GM10266 (cell line): ENCODE data around the gene SOX21.
A peak's percentile ranks its signal among the peaks of the same experiment; 100 is the strongest.

Experiments used
- DNase-seq: peaks from one replicate; pipeline ENCODE4 v3.0.0; 2012; ENCODE audit errors: extremely low spot score
- TF ChIP-seq, protein P1 (sequence below): IDR thresholded peaks from 2 replicates; pipeline ENCODE4 v1.5.1; 2012; ENCODE audit warnings: mild to moderate bottlenecking, low read depth; ENCODE audit not compliant: control insufficient read depth, insufficient read depth; ENCODE audit errors: missing control alignments

Gene SOX21

GRCh38 chr13:94661406-94661805 is 50.9 kb downstream of the SOX21 start:
- DNase-seq: no peak
- TF ChIP-seq, protein P1, sequence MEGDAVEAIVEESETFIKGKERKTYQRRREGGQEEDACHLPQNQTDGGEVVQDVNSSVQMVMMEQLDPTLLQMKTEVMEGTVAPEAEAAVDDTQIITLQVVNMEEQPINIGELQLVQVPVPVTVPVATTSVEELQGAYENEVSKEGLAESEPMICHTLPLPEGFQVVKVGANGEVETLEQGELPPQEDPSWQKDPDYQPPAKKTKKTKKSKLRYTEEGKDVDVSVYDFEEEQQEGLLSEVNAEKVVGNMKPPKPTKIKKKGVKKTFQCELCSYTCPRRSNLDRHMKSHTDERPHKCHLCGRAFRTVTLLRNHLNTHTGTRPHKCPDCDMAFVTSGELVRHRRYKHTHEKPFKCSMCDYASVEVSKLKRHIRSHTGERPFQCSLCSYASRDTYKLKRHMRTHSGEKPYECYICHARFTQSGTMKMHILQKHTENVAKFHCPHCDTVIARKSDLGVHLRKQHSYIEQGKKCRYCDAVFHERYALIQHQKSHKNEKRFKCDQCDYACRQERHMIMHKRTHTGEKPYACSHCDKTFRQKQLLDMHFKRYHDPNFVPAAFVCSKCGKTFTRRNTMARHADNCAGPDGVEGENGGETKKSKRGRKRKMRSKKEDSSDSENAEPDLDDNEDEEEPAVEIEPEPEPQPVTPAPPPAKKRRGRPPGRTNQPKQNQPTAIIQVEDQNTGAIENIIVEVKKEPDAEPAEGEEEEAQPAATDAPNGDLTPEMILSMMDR: no peak

DNA sequence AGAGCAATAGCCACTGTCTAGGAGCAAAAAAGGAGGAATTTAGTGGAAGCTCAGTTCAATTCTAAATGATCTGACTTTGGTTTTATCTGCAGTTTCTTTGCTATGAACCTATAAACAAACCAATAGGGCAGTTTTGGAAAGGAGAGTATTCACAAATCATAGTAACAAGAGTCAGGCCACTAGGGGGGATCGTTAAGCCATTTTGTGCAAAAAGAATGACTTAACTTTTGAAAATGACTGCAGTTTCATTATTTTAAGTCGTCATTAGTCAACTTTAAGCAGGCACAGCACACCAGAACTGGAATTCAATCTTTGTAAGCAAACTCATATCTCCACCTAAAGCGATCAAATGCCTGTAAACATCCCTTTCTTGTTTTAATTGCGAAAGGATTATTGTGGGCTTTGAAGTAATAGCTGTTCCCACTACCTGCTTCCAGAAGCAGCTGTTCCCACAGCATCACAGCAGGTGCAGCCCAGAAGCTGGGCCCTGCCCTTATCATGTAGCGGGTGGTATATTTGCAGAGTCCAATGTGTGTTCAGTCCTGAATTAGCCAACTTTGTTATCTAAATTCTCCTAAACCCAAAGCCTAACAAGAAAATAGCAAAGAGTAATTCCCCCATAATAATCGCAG is 51.5 kb downstream of the SOX21 start:
- peak; percentile 23 for DNase-seq

More for the DNA sequence above, 51.5 kb downstream of the SOX21 start:
- TF ChIP-seq, protein P1: peak; percentile 38
